CD14-positive monocyte (primary cell): Measurements from ENCODE around the gene DRC1. TPM values are rescaled to one million over a fixed set of nuclear protein-coding genes. Genes with fewer than 3 reads are reported as not detected.

Source experiments
- DNase-seq, 3 donors: peaks; one replicate each; pipeline ENCODE4 v3.0.0-alpha.2; 2011 to 2022
- H2AFZ ChIP-seq: 2 replicates; pipeline ENCODE4 v1.6.0; 2012; ENCODE audit warnings: mild to moderate bottlenecking, low read depth, low read length, inconsistent platforms; ENCODE audit not compliant: insufficient read depth, poor library complexity, severe bottlenecking
- H3K27ac ChIP-seq, 2 donors: 1 replicate in 1 of 2; 2 replicates in 1 of 2; pipeline ENCODE4 v1.5.1; 2012 to 2013; ENCODE audit warnings: low read length in 2 of 2, control low read depth in 1 of 2, inconsistent platforms in 1 of 2, low read depth in 1 of 2, mild to moderate bottlenecking in 1 of 2
- H3K27me3 ChIP-seq, 2 donors: one replicate each; pipeline versions ENCODE4 v1.6.0 to v1.6.1; 2011 to 2013; ENCODE audit warnings: low read length in 2 of 2; ENCODE audit not compliant: control insufficient read depth in 2 of 2, insufficient read depth in 2 of 2
- H3K36me3 ChIP-seq, 2 donors: replicated peaks in 1 of 2; 1 replicate in 1 of 2; 2 replicates in 1 of 2; pipeline versions ENCODE4 v1.5.1 to v1.6.1; 2012 to 2013; ENCODE audit warnings: low read length in 2 of 2, control low read depth in 1 of 2, inconsistent platforms in 1 of 2, mild to moderate bottlenecking in 1 of 2; ENCODE audit not compliant: insufficient read depth in 2 of 2, control insufficient read depth in 1 of 2
- H3K4me1 ChIP-seq, 2 donors: 1 replicate in 1 of 2; 2 replicates in 1 of 2; pipeline versions ENCODE4 v1.5.1 to v1.6.1; 2012 to 2013; ENCODE audit warnings: low read length in 2 of 2, control low read depth in 1 of 2, inconsistent platforms in 1 of 2, mild to moderate bottlenecking in 1 of 2, moderate library complexity in 1 of 2; ENCODE audit not compliant: insufficient read depth in 2 of 2, control insufficient read depth in 1 of 2
- H3K4me2 ChIP-seq: replicated peaks from 2 replicates; pipeline ENCODE3; 2012; ENCODE audit warnings: low read length, moderate library complexity, mild to moderate bottlenecking; ENCODE audit not compliant: poor library complexity, severe bottlenecking; ENCODE audit errors: extremely low read depth
- H3K4me3 ChIP-seq, 3 experiments: fragments of 200-600 bp in 1 of 3; sonication (generic) in 1 of 3; replicated peaks in 1 of 3; 1 replicate in 2 of 3; 2 replicates in 1 of 3; pipeline ENCODE4 v1.5.1; 2011 to 2013; ENCODE audit warnings: low read length in 3 of 3, mild to moderate bottlenecking in 3 of 3, control low read depth in 2 of 3, low read depth in 2 of 3, inconsistent platforms in 1 of 3, moderate library complexity in 1 of 3
- H3K79me2 ChIP-seq: 2 replicates; pipeline ENCODE4 v1.6.0; 2012; ENCODE audit warnings: mild to moderate bottlenecking, control low read depth, inconsistent platforms, low read length, moderate library complexity; ENCODE audit not compliant: insufficient read depth
- H3K9ac ChIP-seq: 2 replicates; pipeline ENCODE4 v1.6.0; 2017; ENCODE audit warnings: low read length, mild to moderate bottlenecking; ENCODE audit not compliant: insufficient read depth, poor library complexity, severe bottlenecking
- H3K9me3 ChIP-seq, 2 donors: replicated peaks in 1 of 2; 1 replicate in 1 of 2; 2 replicates in 1 of 2; pipeline versions ENCODE4 v1.5.1 to v1.6.1; 2012 to 2013; ENCODE audit warnings: low read length in 2 of 2, control low read depth in 1 of 2; ENCODE audit not compliant: control insufficient read depth in 1 of 2, insufficient read depth in 1 of 2
- H4K20me1 ChIP-seq: 2 replicates; pipeline ENCODE4 v1.6.0; 2012; ENCODE audit warnings: mild to moderate bottlenecking, low read length, control low read depth, moderate library complexity; ENCODE audit not compliant: insufficient read depth
- H3K27ac Mint-ChIP-seq, 7 donors: one replicate each; pipeline ENCODE4 v1.8.0; 2020; ENCODE audit warnings: mild to moderate bottlenecking in 7 of 7, mixed read lengths in 7 of 7, moderate library complexity in 6 of 7, inconsistent platforms in 2 of 7
- H3K27me3 Mint-ChIP-seq, 3 donors: one replicate each; pipeline ENCODE4 v1.8.0; 2021 to 2022; ENCODE audit warnings: low read depth in 3 of 3, mild to moderate bottlenecking in 3 of 3, mixed read lengths in 3 of 3, moderate library complexity in 3 of 3, inconsistent platforms in 1 of 3
- H3K36me3 Mint-ChIP-seq, 2 donors: one replicate each; pipeline ENCODE4 v1.8.0; 2020; ENCODE audit warnings: mixed read lengths in 2 of 2, inconsistent platforms in 1 of 2, mild to moderate bottlenecking in 1 of 2
- H3K4me1 Mint-ChIP-seq: one replicate; pipeline ENCODE4 v1.8.0; 2020; ENCODE audit warnings: mild to moderate bottlenecking, mixed read lengths
- H3K4me3 Mint-ChIP-seq, 2 donors: one replicate each; pipeline ENCODE4 v1.8.0; 2020; ENCODE audit warnings: mild to moderate bottlenecking in 2 of 2, mixed read lengths in 2 of 2, moderate library complexity in 1 of 2
- H3K9me3 Mint-ChIP-seq, 7 donors: one replicate each; pipeline ENCODE4 v1.8.0; 2020 to 2022; ENCODE audit warnings: mixed read lengths in 7 of 7, mild to moderate bottlenecking in 6 of 7, moderate library complexity in 6 of 7, inconsistent platforms in 2 of 7
- WGBS: methylation state at CpG from one replicate; pipeline ENCODE4 v1.1.5; 2013; ENCODE audit warnings: missing lambda C conversion rate; ENCODE audit not compliant: insufficient coverage; 5-methylcytosine and 5-hydroxymethylcytosine counted together
- intact Hi-C, 2 donors: fragments of 100-400 bp; cut with micrococcal nuclease; formaldehyde crosslinking; loops; one replicate each; pipeline versions ENCODE4 v1.15.0 to v1.15.1; 2023
- polyA plus RNA-seq, 3 donors: library from polyadenylated mRNA; depleted of rRNA in 1 of 3; unstranded in 2 of 3; stranded (reverse) in 1 of 3; fragments of 300-500 nt in 2 of 3; fragments of >200 nt in 1 of 3; fragmentation: Illumina TruSeq in 2 of 3; gene quantifications; 1 replicate in 2 of 3; 2 replicates in 1 of 3; pipeline ENCODE4 v1.2.3, GENCODE V29; 2012 to 2021
- TF ChIP-seq, protein P1 (sequence below): fragments of 200-600 bp; IDR thresholded peaks from one replicate; pipeline ENCODE4 v1.8.0; 2022; ENCODE audit warnings: antibody characterized with exemption, mild to moderate bottlenecking

DRC1 gene
- polyA plus RNA-seq, 3 donors, result not detected

DNA sequence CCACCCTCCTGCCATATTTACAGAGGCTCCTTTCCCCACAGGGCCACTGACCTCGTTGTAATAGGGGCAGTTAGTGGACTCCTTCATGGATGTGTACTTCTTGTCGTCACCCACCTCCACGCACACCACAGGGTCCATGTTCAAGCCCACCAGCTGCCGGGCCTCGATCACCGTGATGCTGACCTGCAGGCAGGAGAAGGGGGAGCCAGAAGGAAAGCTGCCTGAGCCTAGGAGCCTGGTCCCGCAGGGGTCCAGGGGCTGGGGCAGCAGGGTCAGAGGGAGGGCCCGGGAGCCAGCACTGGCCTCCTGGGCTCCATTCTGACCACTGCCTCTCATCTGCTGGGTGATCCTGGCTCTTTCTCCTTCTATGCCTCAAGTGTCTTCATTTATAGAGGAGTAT lies 93.2 kb downstream of the DRC1 start:
- TF ChIP-seq, protein P1, sequence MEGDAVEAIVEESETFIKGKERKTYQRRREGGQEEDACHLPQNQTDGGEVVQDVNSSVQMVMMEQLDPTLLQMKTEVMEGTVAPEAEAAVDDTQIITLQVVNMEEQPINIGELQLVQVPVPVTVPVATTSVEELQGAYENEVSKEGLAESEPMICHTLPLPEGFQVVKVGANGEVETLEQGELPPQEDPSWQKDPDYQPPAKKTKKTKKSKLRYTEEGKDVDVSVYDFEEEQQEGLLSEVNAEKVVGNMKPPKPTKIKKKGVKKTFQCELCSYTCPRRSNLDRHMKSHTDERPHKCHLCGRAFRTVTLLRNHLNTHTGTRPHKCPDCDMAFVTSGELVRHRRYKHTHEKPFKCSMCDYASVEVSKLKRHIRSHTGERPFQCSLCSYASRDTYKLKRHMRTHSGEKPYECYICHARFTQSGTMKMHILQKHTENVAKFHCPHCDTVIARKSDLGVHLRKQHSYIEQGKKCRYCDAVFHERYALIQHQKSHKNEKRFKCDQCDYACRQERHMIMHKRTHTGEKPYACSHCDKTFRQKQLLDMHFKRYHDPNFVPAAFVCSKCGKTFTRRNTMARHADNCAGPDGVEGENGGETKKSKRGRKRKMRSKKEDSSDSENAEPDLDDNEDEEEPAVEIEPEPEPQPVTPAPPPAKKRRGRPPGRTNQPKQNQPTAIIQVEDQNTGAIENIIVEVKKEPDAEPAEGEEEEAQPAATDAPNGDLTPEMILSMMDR, result no peak

DNA sequence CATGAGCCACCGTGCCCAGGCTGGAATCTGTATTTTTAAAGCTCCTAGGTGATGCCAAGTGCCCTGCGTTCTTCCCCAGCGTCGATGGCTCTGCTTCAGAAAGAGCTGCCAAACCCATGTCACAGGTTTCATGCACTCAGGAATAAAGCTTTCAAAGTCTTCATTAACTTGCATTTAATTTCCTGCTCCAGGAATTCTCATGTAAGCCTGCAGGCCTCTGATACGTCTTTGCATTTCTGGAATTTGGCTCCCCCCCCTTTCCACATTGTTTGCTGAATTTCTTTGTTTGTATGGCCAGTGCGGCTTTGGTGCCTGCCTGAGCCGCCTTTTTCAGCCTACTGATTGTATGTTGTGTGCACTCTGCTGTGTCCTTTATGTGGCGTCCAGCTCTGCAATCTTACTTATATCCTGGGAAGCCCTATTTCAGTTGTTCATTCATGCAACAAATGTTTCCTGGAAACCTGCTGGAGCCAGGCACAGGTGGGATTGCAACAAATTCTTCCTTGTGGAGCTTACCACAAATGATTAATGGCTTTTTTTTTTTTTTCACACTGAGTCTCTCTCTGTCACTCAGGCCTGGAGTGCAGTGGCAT lies 94.1 kb downstream of the DRC1 start:
- H2AFZ ChIP-seq, result no peak overlapping the region
- Mint-ChIP-seq H3K27me3 (peaks cover 3 to 5% (median 4%) of the 10 kb centered on the region in 3 donors), H3K36me3 (no peaks in the 10 kb centered on the region), H3K27ac (peak overlapping the region in 1 of 7 donors; percentile 41), H3K9me3 (peaks cover 0 to 3% (median 1%) of the 10 kb centered on the region in 7 donors), H3K4me1 (peaks cover 6% of the 10 kb centered on the region), H3K4me3 (no peak overlapping the region)
- WGBS, result 100% methylated on average over 4 of the region's 8 CpGs
- H3K27me3 ChIP-seq, result no peaks in the 10 kb centered on the region
- H3K4me2 ChIP-seq, result no peak overlapping the region
- H3K9me3 ChIP-seq, result no peaks in the 10 kb centered on the region
- H3K9ac ChIP-seq, result no peak overlapping the region
- no peaks in the 10 kb centered on the region for H3K79me2 ChIP-seq
- DNase-seq, result no peak
- intact Hi-C loops, result no loop called here
- TF ChIP-seq, protein P1, result no peak
- H3K36me3 ChIP-seq, result no peaks in the 10 kb centered on the region
- H3K4me3 ChIP-seq, result no peak overlapping the region
- H3K4me1 ChIP-seq, result peaks cover 17 to 19% of the 10 kb centered on the region in 2 donors
- no peak overlapping the region for H3K27ac ChIP-seq
- no peaks in the 10 kb centered on the region for H4K20me1 ChIP-seq

More for the DNA sequence above, 93.2 kb downstream of the DRC1 start:
- no peaks in the 10 kb centered on the region for H3K79me2 ChIP-seq
- H3K27ac ChIP-seq, result no peak overlapping the region
- H3K9me3 ChIP-seq, result no peaks in the 10 kb centered on the region
- no peaks in the 10 kb centered on the region for H4K20me1 ChIP-seq
- no peak overlapping the region for H3K4me3 ChIP-seq
- H3K4me3 Mint-ChIP-seq, result no peak overlapping the region
- H2AFZ ChIP-seq, result no peak overlapping the region
- WGBS, result 100% methylated on average over 5 of the region's 8 CpGs
- DNase-seq, result no peak
- H3K9ac ChIP-seq, result no peak overlapping the region
- intact Hi-C loops, result no loop called here
- no peak overlapping the region for H3K4me2 ChIP-seq
- peaks cover 6% of the 10 kb centered on the region for H3K4me1 Mint-ChIP-seq
- no peak overlapping the region for H3K27ac Mint-ChIP-seq
- H3K36me3 ChIP-seq, result no peaks in the 10 kb centered on the region
- H3K4me1 ChIP-seq, result peaks cover 17 to 19% of the 10 kb centered on the region in 2 donors
- H3K27me3 ChIP-seq, result no peaks in the 10 kb centered on the region
- no peaks in the 10 kb centered on the region for H3K36me3 Mint-ChIP-seq
- peaks cover 0 to 3% (median 1%) of the 10 kb centered on the region in 7 donors for H3K9me3 Mint-ChIP-seq
- peaks cover 3 to 5% (median 4%) of the 10 kb centered on the region in 3 donors for H3K27me3 Mint-ChIP-seq
